Right ventricle myocardium superior (tissue), 1 donor: ENCODE measurements around the gene HPN. TPM values are rescaled to one million over a fixed set of nuclear protein-coding genes. Genes with fewer than 3 reads are reported as not detected.
A peak's percentile ranks its signal among the peaks of the same experiment; 100 is the strongest.
"Not testable (repeated sequence)": the region's sequence is repeated elsewhere in the genome, so short reads cannot be mapped to it uniquely, and the experiment has no call there.

Source experiments
- ATAC-seq: fragments of 200-7000 bp; cut with Tn5 transposase; one replicate; pipeline ENCODE4 v1.9.1; 2020; ENCODE audit warnings: mild to moderate bottlenecking; ENCODE audit not compliant: poor library complexity
- DNase-seq: peaks from one replicate; pipeline ENCODE4 v3.0.0-alpha.2; 2020
- intact Hi-C: fragments of 100-400 bp; cut with DNase I; formaldehyde crosslinking; loops from one replicate; pipeline ENCODE4 v1.11.2; 2022
- long read RNA-seq: library from polyadenylated mRNA; unstranded; transcript quantifications from one replicate; pipeline ENCODE4 v2.0.0, GENCODE V29; 2021
- total RNA-seq: library from RNA; stranded (reverse); fragmentation: NEBNext Ultra II Directional; extraction: Animal tissue kit (Norgen Biotek cat#: 25700); gene quantifications from one replicate; pipeline ENCODE4 v1.2.1, GENCODE V29; 2021
- donor health status: DM: no; HTN: yes; CAD: no; lungs with severe emphysema.

The HPN gene
- total RNA-seq, result 5.6 TPM
- long read RNA-seq, partial matches to known transcripts, result 17 of 24 reads
- long read RNA-seq, other reads (novel, unspliced or antisense), result 7 of 24 reads

DNA sequence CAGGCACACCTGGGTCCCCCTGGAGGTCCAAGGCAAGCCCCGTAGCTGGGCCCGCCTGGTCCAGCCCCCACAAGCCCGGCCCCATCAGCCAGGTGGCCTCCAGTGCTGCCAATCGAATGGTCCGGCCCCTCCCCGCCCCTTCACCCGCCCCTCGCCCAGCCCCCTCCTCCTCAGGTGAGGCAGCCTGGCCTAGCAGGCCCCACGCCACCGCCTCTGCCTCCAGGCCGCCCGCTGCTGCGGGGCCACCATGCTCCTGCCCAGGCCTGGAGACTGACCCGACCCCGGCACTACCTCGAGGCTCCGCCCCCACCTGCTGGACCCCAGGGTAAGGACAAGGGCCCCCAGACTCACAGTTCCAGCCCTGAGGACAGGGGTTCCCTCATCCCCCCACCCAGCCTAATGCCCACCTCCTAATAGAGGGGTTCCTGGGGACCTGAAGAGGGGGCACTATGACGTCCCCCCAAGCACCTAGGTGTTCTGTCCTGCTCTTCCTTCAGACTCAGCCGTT is at the start of gene HPN:
HPN (plus strand) TSS at position 174 of the 508 bp plus-strand sequence. CDS start 786 bp downstream, outside the sequence.
- ATAC-seq (peak; percentile 6), DNase-seq (no peak)
- intact Hi-C loops, result no loop called here

DNA sequence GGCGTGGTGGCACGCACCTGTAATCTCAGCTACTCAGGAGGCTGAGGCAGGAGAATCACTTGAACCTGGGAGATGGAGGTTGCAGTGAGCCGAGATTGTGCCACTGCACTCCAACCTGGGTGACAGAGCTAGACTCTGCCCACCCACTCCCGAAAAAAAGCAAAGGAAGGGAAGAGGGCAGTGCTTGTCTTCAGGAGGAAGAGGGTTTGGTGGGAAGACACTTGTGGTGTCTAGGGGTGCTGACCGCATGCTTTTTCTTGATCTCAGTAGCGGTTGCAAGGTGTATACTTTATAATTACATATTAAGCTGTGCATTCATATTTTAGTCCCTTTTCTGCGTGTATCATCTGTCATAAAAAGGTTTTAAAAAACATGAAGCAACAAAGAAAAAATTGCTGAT is 48.9 kb upstream of the HPN start:
- intact Hi-C loops, ATAC-seq, DNase-seq: not testable (repeated sequence)

DNA sequence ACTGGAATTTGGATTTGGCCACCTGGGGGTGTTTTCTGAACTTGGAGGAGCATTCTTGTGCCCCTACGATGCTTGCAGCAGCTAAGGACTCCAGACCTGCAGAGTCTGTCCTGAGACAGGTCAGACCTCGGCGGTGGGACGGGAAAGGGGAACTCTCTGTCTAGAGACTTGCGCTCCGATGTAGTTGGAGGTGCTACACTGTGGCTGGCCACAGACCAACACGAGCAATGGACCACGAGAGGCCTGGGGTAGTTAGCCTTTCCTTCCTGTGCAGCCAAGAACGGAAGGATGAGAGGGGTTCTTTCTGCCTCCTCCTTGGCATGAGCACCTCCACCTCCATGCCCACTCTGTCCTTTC is 47.3 kb upstream of the HPN start:
- DNase-seq (no peak), ATAC-seq (no peak)
- intact Hi-C loops, result no loop called here

DNA sequence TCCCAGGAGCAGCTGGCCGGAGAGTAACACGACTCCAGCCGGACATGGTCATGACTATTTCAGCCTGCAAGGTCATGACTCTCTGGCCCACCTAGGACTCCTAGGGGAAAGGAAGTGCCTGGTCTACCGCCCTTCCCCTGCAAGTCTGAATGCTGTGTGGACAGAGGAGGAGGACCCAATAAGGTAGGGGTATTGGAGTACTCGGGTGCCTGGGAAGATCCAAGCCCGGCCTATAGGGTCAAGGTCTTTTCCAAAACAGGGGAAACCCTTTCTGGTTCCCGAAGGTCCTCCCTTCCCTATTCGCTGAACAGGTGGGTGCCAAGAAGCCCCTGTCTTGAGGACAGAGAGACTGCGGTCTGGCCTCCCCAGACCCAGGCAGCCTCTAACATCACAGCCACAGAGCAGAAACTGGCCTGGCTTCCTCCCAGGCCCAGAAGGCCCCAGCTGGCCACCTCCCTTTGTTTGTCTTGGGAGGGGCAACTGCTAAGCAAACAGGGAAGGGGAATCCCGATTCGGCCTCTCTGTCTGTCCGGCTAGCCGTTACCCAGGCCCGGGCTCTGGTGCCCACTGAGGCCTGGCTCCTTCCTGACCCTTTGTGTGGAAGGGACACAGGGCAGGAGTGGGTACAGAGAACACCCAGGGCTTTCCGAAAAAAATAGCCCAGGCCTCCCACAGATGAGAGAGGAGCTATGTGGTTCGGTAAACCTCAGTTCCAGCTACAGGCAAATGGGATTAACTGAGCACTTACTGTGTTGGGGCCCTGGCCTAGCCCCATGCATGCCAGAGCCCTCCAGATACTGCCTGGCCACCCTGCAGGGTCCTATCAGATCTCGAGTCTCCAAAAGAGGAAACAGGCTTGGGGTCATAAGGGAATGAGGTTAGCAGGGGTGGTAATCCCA is 46.6 kb upstream of the HPN start:
- no peak for DNase-seq
- intact Hi-C loops, result no loop called here
- peak; percentile 52 for ATAC-seq

DNA sequence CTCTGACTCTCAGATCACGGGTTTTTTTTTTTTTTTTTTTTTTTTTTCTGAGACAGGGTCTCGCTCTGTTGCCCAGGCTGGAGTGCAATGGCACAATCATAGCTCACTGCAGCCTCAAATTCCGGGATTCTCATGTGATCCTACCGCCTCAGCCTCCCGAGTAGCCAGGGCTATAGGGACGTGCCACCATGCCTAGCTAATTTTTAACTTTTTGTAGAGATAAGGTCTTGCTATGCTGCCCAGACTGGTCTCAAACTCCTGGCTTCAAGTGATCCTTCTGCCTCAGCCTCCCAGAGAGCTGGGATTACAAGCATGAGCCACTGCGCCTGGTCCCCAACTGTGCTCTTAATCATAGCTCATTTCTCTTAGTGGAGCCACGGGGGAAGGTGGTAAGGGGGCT is 46.0 kb upstream of the HPN start:
- no peak for ATAC-seq

DNA sequence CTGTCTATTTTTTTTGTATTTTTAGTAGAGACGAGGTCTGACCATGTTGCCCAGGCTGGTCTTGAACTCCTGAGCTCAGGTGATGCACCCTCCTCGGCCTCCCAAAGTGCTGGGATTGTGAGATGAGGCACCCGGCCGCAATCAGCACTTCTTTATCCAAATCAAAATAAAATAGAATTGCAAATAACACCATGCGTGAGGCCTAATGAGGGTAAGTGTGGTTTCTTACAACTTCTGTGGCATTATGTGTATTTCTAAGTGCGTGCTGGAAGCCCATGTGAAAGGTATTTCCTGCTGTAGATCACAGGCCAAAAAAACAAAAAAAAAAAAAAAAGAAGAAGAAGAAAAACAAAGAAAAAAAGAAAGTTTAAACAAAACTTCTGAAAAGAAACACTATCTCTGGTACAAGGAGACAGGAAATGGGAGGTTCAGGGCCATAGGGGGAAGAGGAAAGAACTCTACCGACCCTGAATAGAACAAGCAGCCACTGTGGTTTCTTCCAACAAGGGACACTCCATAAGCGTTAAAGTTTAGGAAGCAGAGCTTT is 44.4 kb upstream of the HPN start:
- intact Hi-C loops, result no loop called here
- ATAC-seq (no peak), DNase-seq (no peak)

More for the DNA sequence above, 46.0 kb upstream of the HPN start:
- intact Hi-C loops, result no loop called here
- DNase-seq, result no peak

DNA sequence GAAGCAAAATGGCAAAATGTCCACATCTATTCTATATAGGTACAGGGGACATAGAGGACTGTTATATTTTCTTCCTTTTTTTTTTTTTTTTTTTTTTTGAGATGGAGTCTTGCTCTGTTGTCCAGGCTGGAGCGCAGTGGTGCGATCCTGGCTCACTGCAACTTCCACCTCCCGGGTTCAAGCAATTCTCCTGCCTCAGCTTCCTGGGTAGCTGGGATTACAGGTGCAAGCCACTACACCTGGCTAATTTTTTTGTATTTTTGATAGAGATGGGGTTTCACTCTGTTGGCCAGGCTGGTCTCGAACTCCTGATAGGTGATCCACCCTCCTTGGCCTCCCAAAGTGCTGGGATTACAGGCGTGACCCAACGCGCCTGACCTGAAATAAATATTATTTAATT is 43.3 kb upstream of the HPN start:
- intact Hi-C loops, ATAC-seq: not testable (repeated sequence)

DNA sequence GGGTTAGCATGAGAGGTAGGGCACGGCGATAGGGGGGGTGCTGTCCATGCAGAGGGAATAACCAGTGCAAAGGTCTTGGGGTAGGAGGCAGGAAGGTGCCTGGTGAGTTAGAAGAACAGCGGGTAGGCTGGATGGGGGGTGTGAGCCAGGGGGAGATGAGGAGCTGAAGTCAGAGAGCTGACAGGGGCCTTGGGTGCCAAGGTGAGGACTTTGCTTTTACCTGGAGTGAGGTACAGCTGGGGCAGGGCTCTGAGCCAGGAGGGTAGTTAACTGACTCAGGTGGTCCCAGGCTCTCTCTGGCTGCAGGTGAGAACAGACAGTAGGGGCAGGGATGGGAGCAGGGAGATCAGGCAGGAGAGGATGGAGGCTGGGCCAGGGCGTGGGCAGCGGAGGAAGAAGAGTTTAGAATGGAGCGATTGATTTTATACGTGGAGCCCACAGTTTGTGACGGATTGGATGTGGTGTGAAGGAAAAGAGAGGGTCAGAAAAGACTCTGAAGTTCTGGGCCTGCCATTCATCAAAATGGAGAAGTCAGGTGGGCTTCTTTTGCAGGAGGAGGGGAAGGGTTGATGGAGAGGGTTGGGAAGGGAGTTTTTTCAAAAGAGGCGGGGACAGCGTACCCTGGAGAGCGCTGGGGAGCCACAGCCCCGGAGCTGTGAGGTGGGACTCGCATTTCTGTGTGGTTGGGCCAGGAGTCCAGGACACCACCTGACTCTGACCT is 42.6 kb upstream of the HPN start:
- ATAC-seq, result peak; percentile 14
- no peak for DNase-seq
- intact Hi-C loops, result no loop called here

More for the DNA sequence above, 43.3 kb upstream of the HPN start:
- not testable (repeated sequence) for DNase-seq

DNA sequence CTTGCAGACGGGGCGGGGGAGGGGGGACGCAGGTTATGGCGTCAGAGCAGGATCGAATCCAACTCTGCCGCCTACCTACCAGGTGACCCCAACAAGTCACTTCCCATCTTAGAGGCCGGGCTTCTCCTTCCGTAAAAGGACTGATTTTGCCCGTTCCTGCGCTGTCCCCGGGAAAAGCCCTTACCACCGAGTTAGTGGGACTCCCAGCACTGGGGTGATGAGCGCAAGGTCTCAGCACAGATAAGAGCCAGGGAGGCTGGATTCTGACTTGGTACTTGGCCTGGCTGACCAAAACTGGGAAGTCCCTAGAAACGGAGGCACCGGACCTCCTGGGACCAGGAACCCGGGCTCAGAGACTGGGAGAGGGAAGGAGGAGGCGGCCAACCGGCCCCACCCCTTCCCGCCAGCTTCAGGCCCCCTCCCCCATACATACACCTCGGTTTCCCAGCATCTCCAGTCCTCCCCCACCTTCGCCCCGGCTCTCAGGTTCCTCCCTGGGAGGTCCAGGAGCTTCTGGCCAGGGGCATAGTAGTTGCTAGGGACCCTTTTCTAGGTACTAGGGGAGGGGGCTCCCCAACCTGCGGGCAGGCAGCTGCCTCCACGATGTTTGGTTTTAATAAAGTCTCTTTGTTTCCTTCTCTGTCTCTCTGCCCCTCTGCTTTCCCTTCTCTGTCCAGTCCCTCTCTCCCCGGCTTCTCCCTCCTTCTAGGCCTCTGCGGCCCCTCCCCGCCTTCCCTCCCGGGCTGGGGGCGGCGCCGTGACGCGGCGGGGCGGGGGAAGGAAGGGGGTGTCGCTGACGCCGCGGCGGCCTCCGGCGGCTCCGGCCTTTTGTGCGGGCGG is 41.8 kb upstream of the HPN start, which contains the start of gene GRAMD1A:
GRAMD1A (plus strand) TSS at position 826 of the 840 bp plus-strand sequence. CDS start 156 bp downstream, outside the sequence.
- DNase-seq (peak; percentile 94), ATAC-seq (peak; percentile 95)
- intact Hi-C loops, result no loop called here

DNA sequence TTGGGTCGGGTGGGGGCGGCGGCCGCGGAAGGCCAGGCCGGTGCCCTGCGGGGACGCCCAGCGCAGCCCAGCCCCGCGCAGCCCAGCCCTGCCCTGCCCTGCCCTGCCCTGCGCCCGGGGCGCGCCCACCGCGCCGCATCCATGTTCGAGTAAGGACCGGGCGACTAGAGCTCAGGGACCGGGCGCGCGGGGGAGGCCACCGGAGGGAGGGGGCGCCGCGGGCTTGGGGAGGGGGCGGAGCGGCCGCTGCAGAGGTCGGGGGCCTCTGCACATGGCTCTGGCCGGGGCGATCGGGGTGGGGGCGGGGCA is 41.2 kb upstream of the HPN start:
- intact Hi-C loops, result no loop called here
- DNase-seq, result no peak
- ATAC-seq, result no peak

DNA sequence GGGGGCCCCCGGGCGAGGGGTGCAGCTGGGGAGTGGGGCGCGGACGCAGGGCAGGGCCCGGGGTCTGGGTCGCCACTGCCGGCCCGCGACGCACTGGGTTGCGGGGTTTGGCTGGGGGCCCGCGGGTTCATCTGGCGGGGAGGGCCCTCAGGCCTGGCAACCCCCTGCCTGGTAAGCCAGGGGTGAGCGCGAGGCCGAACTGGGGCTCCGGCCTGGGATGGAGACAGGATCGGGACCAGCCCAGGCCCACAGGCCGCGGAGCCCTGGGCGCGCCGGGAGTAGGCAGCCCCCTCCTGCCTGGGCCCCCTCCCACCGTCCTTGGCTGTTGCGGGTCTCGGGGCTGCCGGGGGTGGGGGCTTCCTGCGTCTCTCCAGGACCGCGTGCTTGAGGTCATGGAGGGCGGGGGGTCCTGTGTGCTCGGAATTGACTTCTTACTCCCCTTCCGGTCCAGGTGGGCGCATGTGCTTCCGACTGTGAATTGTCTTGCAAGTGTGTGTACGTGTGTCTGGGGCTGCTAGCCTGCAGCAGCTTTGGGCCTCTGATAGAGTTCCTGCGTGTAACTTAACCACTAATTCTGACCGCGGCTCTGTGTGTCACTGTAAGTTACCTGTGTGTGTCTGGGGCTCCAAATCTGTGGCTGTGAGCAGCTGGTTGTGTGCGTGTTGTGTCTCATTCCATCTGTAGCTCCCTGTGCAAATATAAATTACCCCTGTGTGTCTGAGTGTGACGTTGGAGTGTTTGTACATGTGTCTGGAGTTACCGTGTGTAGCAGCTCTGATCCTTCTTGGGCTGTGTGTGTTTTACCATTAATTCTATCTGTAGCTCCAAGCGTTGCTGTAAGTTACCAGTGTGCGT is 40.6 kb upstream of the HPN start:
- intact Hi-C loops, result no loop called here
- ATAC-seq (peak; percentile 16), DNase-seq (no peak)

DNA sequence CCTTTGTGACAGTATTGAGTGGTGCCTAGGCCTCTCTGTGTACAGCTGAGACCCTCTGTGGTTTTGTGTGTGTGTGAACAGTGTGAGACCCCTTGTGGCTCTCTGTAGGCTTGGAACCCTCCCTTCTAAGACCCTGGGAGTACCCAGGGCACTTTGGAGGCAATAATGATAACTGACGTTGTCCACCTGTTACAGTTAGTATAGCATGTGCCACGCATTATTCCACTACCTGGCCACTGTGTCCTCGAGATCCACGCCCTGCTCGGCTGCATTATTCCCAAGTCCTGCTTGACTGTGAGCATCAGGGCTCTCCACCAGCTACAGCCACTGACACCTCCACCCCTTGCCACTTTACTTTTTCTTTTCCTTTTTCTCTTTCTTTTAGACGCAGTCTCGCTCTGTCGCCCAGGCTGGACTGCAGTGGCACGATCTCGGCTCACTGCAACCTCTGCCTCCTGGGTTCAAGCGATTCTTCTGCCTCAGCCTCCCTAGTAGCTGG is 39.4 kb upstream of the HPN start:
- intact Hi-C loops, result no loop called here
- ATAC-seq (no peak), DNase-seq (no peak)

DNA sequence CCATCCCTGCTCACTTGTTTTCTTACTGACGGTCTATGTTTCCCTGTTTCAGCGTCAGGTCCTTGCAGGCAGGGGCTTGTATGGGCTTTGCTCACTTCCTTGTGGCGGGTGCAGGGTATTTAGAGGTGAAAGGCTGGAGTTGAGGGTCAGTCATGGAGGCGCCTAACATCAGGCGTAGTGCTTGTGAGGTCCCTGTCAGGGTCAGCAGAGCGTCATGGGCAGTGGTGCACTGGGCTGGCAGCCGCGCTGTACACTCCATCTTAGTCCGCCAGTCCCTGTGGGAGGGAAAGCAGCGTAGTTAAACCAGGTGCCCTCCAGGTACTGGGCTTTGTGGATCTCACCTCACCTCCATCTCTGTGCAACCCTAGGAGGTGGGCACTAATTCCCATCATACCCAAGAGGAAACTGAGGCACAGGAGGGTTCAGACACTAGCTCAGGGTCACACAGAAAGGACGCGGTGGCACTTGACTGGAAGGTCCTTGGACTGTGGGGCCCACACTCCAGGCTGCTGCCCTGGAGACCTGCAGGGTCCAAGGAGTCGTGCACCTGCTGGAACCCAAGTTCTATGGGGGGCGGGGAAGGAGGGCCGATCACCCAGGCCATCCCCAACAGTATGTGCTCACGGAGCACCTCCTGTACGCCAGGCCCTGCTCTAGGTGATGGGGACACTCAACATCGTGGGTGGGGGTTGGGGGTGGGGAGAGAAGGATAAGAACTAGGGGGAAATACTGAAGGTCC is 36.8 kb upstream of the HPN start:
- intact Hi-C loops, result no loop called here
- peak; percentile 35 for DNase-seq
- ATAC-seq, result no peak

DNA sequence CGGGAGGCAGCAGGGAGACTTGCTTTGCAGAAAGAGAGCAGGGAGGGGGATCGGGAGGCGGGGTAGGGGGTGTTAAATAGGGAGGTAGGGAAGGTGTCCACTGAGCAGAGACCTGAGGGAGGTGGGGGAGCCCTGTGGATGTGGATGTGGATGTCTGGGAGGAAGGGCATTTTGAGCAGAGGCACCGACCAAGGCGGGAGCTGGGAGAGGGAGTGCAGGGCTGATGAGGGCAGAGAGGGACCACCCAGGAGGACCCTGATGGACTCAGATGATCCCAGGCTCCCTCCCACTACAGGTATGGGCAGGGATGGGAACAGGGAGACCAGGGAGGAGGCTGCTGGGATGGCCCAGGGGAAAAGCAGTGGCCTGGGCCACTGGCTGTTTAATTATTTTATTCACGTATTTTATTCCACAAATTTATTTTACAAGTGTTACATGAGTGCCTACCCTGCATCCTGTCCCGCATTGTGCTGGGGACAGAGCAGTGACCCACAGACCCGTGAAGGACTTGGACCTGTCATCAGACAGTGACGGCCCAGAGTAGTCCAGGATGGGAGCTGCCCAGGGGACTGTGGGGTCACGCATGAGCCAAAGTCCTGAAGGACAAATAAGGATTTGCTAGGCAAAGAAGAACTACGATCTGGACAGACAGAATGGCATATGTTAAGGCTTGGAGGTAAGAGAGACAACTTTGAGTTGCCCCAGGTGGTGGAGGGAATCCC is 36.1 kb upstream of the HPN start:
- intact Hi-C loops, result no loop called here
- ATAC-seq, result no peak
- DNase-seq, result no peak

DNA sequence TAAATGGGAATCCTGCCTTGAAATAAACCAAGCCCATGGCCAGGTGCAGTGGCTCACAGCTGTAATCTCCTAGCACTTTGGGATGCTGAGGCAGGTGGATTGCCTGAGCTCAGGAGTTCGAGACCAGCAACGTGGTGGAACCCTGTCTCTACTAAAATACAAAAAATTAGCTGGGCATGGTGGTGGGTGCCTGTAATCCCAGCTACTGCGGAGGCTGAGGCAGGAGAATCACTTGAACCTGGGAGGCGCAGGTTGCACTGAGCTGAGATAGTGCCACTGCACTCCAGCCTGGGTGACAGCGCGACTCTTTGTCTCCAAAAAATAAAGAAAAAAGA is 35.5 kb upstream of the HPN start:
- intact Hi-C loops, DNase-seq: not testable (repeated sequence)

DNA sequence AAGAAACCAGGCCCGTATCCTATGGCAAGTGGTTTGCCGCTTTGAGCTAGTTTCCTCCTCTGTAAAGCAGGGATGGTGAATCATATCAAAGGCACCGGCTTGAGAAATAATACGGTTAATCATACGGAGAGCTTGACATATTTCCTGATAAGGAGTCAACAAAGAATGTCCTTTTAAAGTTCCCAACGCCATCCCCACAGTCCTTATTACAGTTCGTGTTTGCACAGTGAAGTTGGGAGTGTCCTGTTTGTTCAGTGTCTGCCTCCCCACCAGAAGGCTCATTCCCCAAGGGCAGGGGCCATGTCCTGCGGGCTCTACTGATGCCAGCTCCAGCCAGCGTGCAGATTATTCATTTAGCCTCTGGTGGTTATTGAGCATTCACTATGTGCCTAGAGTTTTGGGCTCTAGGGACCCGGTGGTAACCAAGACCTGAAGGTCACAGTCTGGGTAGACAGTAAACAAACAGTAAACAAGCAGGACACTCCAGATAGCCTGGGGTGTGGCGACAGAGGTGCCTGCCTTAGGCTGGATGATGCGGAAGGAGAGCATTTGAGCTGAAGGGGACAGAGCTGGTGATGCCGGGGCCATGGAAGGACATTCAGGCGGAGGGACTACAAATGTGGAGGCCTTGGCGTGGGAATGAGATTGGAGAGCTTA is 35.1 kb upstream of the HPN start:
- ATAC-seq (no peak), DNase-seq (no peak)
- intact Hi-C loops, result no loop called here

More for the DNA sequence above, 35.5 kb upstream of the HPN start:
- ATAC-seq, result not testable (repeated sequence)
